GM23338 (cell line): ENCODE measurements around the gene SCLY.

Source experiments
- CREB1 ChIP-seq: fragments of 250-450 bp; sonication (Bioruptor Pico); IDR thresholded peaks from 2 replicates; pipeline ENCODE4 v1.5.0; 2020; ENCODE audit warnings: low read depth, mild to moderate bottlenecking, moderate library complexity
- CTCF ChIP-seq, 2 experiments: fragments of 200-600 bp in 1 of 2; sonication (generic) in 1 of 2; conservative IDR thresholded peaks; 2 replicates each; pipeline versions ENCODE4 v1.5.1 to v1.6.1; 2016 to 2017; ENCODE audit warnings: antibody characterized with exemption in 2 of 2, low read depth in 2 of 2, mild to moderate bottlenecking in 2 of 2, moderate library complexity in 1 of 2
- EZH2 ChIP-seq: fragments of 200-600 bp; sonication (generic); IDR thresholded peaks from one replicate; pipeline ENCODE4 v1.8.0; 2017; ENCODE audit warnings: antibody characterized with exemption, mild to moderate bottlenecking, low read depth; ENCODE audit not compliant: unreplicated experiment
- EZH2phosphoT487 ChIP-seq: fragments of 200-600 bp; sonication (generic); IDR thresholded peaks from one replicate; pipeline ENCODE4 v1.8.1; 2018; ENCODE audit warnings: antibody characterized with exemption; ENCODE audit not compliant: unreplicated experiment
- JUNB ChIP-seq: IDR thresholded peaks from one replicate; pipeline ENCODE4 v1.6.1; 2016; ENCODE audit warnings: antibody characterized with exemption; ENCODE audit not compliant: unreplicated experiment
- POLR2AphosphoS5 ChIP-seq: IDR thresholded peaks from 2 replicates; pipeline ENCODE4 v1.6.1; 2016; ENCODE audit warnings: antibody characterized with exemption, low read depth
- REST ChIP-seq: IDR thresholded peaks from one replicate; pipeline ENCODE4 v1.6.1; 2018; ENCODE audit warnings: antibody characterized with exemption; ENCODE audit not compliant: unreplicated experiment
- ZNF114 ChIP-seq: fragments of 250-450 bp; sonication (Bioruptor Pico); IDR thresholded peaks from 2 replicates; pipeline ENCODE4 v1.5.0; 2020; ENCODE audit warnings: mild to moderate bottlenecking, moderate library complexity
- ZNF462 ChIP-seq: fragments of 250-450 bp; sonication (Bioruptor Pico); IDR thresholded peaks from 2 replicates; pipeline ENCODE4 v1.5.0; 2020; ENCODE audit warnings: mild to moderate bottlenecking, moderate library complexity
- TF ChIP-seq, protein P1 (sequence below): IDR thresholded peaks from 2 replicates; pipeline ENCODE4 v1.6.1; 2016; ENCODE audit warnings: antibody characterized with exemption

- TF ChIP-seq ZNF114 (CRISPR knock-in tag): no peak
- TF ChIP-seq CTCF (conservative IDR thresholded peaks at IDR 0.05; ENCODE audit: low read depth in 2 of 2): no peak
- TF ChIP-seq EZH2: no peak
- no peak for TF ChIP-seq POLR2AphosphoS5
- TF ChIP-seq EZH2phosphoT487: no peak
- no peak for TF ChIP-seq JUNB
- TF ChIP-seq REST: no peak
- TF ChIP-seq CREB1 (CRISPR knock-in tag): no peak
- TF ChIP-seq ZNF462 (CRISPR knock-in tag): no peak
- TF ChIP-seq, protein P1, sequence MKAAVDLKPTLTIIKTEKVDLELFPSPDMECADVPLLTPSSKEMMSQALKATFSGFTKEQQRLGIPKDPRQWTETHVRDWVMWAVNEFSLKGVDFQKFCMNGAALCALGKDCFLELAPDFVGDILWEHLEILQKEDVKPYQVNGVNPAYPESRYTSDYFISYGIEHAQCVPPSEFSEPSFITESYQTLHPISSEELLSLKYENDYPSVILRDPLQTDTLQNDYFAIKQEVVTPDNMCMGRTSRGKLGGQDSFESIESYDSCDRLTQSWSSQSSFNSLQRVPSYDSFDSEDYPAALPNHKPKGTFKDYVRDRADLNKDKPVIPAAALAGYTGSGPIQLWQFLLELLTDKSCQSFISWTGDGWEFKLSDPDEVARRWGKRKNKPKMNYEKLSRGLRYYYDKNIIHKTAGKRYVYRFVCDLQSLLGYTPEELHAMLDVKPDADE: no peak
These were observed 56.7 kb downstream of the SCLY start for GRCh38 chr2:238117199-238118154.
